GM18909 (cell line): ENCODE measurements around the gene BRSK2.

Experiments
- ATAC-seq: cut with Tn5 transposase; IDR thresholded peaks from one replicate; pipeline ENCODE4 v1.9.1; 2021; ENCODE audit warnings: mild to moderate bottlenecking; ENCODE audit not compliant: unreplicated experiment, poor library complexity

The BRSK2 gene

DNA sequence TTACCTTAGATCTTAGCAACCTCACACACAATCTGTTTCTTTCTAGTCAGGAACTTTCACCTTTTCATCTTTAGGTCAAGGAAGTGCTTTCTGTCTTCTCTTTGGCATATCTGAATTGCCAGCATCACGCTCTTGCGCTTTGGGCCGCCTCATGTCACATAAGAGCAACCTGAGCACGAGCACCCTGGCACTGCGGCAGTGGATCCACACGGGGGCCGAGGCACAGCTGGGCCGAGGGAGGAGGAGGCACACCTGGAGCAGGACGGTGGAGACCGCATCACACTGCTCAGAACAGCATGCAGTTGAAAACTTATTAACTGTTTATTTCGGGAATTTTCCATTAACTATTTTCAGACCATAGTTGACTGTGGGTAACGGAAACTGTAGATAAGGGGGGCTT is 86.1 kb downstream of the BRSK2 start:
- ATAC-seq, result no peak

DNA sequence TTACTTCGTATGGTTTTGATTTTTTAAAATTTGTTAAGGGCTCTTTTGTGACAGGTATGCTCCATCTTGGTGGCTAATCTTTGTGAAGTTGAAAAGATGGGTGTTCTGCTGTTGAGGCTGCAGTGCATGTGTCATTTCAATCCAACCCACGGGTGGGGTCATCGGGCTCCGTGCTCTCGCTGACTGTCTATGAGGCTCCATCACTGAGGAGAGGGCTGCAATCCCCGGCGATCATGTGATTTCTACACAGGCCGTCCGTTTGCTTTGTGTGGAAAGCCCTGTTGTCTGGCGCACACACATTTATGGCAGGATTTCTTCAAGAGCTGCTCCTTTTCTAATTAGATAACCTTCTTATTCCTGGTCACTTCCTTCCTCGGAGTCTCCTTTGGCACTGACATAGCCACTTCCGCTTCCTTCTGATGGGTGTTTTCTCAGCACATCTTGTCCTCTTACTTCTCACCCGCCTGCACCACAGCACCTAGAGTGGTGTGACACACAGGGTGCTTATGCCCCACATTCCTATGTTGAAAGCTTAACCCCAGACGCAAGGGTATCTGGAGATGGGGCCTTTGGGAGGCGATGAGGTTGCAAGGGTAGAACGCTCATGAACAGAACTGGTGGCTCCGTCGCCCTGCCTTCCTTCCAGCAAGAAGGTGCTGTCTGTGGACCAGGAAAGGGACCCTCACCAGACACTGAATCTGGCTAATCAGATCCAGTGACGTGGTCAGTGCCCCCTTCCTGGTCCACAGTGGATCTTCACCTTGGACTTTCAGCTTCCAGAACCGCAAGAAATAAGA is 87.4 kb downstream of the BRSK2 start:
- ATAC-seq, result no peak

DNA sequence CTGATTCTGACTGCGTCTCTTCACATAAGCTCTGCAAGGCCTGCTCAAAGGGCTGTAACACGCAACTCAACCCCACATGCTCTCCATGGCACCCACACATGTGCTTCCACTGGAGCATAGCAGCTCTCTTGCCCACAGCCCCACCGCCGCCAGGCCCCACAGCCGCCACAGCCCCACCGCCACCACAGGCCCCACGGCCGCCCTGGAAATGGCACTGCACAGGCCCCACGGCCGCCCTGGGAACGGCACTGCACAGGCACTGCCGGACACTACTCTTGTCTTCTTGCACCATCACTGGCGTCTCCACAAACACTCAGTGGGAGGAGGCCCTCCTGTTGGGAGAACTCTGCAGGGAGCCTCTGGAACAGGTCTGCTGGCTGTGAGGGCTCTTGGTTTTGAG is 88.3 kb downstream of the BRSK2 start:
- ATAC-seq, result no peak

DNA sequence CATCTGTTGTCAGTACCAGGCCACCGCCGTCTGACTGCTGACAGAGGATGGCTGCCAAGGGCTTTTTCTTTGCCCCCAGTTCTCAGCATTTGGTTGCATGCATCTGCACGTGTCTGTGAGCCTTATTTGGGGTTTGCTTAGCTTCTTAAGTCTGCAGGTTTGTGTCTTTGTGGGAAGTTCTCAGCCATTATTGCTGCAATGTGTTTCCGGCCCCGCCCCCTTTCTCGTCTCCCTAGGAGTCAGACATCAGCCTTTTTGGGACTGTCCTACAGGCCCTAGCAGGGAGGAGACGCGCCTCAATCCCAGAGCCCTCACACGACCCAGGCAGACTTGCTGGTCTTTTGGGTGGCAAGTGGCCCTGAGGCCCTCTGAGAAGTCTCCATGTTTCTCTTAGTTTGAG is 88.8 kb downstream of the BRSK2 start:
- no peak for ATAC-seq

DNA sequence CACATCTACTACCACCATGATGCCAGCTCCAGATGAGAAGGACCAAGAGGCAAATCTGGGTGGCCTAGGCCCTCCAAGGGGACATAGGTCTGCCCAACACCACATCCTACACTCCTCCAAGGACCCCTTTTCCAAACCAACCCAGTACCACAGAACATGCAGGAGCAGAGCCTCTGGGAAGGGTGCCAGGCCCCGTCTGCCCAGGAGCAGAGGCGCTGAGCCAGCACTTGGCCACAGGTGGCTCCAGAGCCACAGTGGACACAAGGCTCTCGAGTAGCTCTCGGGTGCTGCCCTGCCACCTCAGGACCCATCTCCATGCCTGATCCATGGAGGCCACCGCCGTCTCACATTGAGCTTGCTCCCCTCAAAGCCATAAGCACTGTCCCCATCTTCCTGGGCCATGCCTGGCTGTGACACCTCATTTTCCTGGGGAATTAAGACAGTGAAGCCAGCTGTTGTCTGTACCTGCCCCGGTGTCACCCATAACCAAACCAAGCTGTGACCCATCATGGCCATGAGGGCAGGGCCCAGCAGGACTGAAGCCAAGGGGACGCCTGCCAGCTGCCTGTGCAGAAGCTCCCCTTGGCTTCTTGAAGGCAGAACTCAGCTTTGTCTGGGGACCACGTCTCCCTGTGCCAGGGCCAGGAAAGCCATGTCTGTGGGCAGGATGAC is 89.4 kb downstream of the BRSK2 start:
- ATAC-seq, result no peak

DNA sequence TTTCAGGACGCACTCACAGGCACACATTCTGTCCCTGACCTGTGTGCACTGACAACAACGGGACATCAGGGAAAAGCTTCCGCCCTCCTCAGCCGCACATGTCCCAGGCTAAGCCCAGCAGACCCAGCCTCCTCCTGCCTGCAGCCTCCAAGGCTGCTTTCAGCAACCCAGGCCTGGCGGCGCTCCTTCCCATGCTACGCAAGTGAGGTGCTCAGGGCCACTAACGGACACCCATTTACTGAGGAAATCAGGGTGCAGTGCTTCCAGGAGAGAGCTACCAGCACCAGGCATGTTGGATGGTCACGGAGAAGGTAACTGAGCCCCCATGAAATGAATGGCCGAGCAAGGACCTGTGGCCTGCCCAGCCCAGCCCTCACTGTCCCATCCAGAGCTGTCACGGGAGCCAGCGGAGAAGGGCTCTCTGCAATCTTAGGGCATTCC is 90.0 kb downstream of the BRSK2 start:
- no peak for ATAC-seq

DNA sequence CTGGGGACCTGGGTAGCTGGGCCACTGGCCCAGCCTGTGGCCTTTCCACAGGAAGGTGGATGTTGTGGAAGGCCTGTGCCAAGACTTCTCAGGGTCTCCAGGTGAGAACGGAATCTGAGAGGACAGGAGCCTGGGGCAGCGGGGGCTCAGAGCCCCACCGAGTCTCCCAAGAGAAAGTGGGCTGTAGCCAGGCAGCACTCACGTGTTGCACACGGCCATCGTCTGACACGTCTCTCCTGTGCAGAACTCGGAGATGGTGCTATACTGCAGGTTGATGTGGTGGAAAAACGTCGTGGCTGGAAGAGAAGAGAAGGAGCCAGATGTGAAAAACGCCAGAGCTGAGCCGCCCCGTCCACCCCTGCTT is 90.4 kb downstream of the BRSK2 start:
- no peak for ATAC-seq

DNA sequence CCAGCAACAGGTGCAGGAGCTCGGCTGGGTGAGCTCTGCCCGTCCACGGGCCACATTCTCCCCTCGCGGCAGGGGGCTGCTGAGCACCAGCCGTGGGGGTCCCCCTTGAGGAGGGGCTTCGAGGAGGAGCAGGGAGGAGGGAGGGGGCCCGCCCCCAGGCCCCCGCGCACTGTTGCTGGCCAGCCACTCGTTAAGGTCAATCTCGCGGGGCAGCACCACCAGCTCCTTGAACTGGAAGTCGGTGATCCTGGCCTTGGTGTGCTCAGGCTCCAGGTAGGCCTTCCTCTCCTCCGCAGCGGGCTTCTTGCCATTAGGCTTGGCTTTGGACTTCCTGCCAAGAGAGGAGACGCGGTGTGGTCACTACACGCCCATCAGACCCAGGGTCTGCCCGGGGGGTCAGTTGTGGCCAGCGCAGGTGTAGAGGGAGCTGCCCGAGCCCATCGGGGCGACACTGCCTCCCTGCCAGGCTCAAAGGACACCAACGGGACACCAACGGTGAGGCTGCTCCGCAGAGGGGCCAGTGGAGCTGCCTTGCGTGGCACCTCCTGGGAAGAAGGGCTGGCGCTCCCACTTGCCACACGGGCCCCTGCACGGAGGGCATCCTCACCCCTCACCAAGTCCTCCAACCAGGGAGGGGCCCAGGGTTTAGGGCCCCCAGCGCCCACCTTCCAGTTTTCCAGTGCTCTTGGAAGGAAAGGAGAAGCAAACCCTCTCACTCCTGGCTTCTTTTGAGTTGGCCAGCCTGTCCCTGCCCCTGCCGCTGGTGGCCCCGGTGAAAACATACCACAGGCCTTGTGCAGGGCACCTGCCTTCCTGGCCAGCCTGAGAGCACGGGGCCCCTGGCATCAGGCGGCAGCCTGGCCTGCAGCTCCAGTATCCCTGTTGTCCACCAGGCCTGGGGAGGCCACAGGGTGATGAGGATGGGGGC is 91.1 kb downstream of the BRSK2 start:
- no peak for ATAC-seq

DNA sequence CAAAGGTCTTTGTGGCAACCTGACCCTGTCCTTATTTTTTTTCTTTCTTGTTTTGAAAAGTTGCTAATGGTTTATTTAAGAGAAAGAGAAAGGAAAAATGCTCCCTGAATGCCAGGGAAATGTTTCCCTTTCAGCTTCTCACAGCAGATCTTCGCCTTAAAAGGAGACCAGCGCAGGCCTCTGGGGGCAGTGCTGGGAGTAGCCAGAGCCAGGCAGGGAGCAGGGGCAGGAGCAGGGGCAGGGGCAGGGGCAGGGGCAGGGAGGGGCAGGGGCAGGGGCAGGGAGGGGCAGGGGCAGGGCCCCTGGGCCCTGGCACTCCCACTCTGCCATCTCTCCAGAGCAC is 91.7 kb downstream of the BRSK2 start:
- no peak for ATAC-seq

DNA sequence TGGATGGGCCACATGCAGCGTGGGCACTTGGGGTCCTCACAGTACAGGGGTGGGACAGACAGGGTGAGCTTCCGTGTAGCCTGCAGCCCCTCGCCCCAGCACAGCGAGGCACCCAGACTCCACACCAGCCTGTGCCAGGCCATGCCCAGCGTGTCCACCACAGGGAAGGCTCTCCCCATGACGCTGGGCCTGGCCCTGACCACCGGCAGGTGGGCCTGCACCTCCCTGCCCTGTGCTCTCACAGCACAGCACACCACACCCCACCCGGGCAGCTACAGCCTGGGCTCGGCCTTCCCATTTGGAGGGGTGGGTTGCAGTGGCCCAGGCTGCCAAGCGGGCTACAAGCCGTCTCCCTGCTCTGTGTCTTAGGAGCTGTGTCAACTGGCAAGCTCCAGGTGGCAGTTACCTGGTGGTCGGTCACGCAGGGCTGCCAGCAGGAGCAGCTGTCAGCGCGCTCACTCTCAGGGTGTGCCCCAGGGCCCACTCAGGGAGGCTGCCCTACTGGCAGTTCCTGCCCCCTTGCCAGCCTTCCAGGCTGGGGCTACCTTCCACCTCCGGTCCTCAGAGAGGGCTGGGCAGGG is 92.2 kb downstream of the BRSK2 start:
- ATAC-seq, result no peak

DNA sequence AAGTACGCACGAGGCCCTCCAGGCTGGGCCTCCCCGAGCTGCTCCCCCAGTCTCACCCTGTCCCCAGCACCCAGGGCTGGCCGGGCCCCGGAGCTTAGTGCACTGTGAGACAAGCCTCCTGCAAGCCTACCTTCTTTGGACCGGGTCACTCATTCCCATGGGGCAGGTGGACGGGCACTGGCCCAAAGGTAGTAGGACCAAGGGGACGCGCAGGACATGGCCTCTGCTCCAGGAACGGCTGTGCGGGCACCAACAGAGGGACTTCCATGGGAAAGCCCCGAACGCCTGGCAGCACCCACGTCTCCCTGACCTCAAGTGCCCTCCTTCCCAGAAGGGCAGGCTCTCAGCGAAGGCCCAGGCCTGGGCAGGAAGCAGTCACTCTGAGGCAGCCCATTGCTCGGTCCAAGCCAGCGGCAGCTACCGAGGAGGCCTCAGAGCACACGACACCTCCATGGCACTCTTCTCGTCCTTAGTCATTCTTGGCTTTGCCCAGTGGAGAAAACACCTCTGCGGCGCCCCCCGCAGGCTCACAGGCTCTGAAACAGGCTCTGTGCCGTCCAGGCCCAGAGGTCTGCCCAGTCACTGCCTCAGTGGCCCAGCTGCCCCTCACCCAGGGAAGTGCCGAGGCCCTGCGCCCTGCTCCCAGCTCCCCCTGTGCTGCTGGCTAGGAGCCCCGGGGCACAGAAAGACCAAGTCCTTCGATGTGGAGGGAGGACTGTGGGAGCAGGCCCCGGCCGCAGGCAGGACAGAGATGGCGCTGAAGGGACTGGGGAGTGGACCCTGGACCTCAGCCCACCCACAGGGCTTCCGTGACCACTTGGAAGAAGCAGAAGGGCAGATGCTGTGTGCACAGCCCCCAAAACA is 93.1 kb downstream of the BRSK2 start:
- ATAC-seq, result no peak

DNA sequence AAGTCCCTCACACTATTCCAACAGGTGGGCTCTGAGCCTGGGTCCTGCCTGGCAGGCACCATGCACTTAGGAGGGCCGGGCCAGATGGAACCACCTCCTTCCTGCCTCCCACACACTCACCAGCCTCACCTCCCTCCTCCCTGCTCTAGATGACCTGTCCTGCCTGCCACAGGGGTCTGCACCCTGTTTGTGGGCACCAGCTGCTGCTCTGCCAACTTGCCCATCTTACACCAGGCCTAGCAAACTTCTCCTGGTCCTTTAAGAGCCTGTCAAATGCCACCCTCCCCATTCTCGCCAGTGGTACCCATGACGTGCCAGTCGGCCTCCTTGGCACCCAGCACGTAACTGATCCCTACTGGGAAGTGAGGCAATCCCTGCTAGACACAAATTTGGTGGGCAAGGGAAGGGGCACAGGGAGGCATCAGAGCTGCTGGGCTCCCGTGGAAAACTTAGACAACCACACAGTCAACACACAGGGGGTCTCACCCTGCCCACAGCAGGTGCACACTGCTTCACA is 93.8 kb downstream of the BRSK2 start:
- ATAC-seq, result no peak

DNA sequence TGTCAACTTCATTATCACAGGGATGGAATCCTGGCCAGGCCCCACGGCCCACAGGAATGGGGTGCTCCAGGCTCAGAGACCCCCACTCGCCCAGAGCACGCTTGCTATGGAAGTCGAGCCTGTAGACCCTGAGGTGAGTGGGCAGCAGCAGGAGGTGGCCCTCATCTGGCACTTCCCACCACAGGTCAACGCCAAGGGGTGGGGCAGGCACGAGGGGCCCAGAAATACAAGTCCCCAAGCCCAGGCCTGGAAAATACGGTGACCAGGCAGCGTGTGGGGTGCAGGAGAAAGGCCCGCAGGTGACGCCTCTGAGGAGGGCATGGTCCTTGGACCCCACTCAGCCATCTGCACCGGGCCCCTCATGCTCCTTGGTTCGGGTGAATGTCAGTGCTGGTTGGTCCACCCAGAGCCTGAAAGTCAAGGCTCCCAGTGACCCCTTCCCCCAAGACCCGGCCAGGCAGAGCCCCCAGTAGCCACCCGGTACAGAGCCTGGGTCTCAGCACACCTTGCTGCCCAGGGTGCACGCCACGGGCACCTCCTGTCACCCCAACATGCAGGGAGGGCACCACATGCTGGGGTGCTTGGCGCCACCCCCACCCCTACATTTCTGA is 94.4 kb downstream of the BRSK2 start:
- no peak for ATAC-seq

DNA sequence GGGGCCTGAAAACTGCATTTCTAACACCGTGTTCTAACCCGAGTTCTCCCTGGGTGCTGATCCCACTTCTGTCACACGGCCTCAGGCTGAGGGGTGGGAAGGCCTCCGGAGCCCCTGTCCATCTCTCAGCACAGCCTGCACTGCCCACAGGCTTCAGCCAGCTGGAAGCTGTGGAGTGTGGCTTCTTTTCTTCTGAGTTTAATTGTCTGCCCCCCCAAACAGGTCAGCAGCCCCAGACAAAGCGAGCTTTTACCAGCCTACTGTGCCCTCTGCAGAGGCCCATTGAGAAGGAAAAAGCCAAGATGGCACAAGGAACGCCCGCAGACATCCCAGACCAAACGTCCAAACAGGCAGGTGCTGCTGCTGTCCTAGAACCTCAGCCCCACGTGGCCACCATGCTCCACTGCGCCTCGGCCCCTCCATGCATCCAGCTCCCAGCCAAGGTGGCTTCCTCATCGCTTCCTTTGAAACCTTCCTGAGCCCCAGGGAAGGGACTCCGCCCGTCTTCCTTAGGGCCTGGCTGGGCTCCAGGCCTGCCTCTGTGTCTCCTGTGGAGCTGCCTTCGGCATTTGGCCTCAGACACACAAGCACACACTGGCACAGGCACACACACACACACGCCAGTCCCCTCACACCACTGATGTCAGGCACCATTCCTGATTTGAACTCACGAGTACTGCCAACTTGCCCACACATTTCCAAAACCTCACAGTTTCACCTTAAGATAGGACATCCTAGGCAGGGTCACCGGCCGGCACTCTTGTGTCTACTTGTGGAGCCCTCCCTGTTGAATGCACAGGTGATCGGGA is 95.2 kb downstream of the BRSK2 start:
- ATAC-seq, result no peak

DNA sequence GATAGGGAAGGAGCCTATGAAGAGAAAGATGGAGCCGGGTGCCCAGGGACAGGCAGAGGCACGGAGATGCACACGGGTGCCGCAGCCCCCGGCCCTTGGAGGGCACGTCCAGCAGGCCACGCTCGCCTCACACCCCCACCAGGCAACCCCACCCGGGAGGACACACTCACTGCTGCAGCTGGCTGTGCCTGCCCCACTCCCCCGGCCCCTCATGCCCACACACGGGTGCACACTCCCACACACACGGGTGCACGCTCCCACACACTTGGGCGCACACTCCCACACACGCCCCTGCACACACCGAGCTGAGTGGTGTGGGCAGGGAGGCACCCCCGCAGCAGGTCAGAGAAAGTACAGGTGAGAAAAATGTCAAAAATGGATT is 95.8 kb downstream of the BRSK2 start:
- no peak for ATAC-seq

DNA sequence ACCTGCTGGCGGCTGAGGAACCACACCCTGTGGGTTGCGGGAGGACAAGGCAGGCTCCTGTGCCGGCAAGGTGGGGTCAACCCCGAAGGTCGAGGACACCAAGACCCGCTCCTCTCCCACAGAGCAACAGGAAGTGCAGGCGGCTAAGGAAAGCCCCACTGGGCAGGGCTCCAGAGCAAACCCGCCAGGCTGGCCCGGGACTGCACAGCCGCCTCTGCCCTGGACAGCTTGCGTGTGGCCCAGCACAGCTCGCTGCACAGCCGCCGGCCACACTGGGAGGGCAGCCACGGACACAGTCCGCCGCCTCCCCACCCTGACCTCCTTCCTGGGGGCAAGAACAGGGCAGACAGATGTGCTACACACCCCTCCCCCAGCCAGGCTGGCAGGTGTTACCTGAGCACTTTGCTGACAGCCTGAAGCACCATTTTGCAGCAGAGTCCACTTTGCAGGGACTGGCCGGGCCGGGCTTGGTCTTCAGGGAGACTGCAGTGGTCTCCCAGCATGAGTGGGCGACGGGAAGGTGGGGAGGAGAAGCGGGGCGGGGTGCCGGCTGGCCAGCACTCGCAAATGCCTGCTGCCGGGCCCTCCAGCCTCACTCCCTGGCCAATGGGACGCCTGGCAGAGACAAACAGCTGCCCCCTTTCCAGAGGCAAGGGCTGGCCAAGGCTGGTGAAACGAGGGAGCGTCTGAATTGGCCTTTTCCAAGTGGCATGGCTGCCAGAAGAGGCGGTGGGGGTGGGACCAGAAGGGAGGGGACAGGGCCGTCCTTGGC is 96.5 kb downstream of the BRSK2 start, which contains the start of gene MOB2:
Gene MOB2 (minus strand): TSS at position 726 of the 772 bp plus-strand sequence. CDS start 223 bp downstream, at position 503.
- ATAC-seq, result no peak

DNA sequence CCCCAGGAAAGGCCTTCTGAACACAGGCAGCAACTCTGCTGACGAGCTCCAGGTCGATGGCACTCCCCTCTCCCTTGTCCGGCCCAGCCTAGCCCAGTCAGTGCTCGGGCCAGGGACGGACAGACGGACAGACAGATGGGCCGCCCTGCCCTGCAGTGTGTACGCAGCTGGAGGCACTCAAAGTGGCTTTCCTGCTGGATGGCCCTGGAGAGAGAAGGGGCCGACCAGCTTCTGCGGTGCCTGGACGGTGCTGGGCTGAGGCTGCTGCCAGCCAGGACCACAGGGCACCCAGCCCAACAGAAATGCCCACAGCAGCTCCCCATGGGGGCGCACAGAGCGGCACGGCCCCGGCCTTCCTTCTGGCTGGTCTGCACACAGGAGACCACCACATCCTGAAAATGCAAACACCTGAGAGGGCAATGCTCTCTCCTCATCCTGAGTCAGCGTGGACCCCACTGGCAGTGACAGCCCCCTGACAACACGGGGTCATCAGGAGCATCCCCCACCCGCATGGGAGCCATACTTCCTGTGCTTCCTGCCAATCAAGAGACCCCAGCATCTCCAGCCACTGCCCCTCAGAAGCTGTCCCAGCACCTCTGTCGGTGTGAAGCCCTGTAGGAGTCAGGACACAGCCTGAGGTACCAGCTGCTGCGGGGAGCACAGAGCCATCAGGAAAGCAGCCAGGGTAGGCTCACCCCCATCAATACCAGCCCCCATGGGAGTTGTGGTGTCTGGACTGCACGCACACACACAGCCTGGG is 97.5 kb downstream of the BRSK2 start:
- ATAC-seq, result no peak
